ENCODE data around the gene SPSB4. TPM values are rescaled to one million over a fixed set of nuclear protein-coding genes. Genes with fewer than 3 reads are reported as not detected.
A peak's percentile ranks its signal among the peaks of the same experiment; 100 is the strongest.

SPSB4 gene
- total and polyA plus RNA-seq, 12 donors = 2.1 to 8.7 (median 3.8) TPM

- peaks cover 0 to 4% (median 0%) of the 10 kb centered on the region in 11 donors for H3K9me3 ChIP-seq
- 92 to 94% methylated on average over 6 of the region's 6 CpGs for WGBS, 2 donors
- no peak overlapping the region for H3K27ac ChIP-seq
- H3K4me3 ChIP-seq = no peak overlapping the region
- no peaks in the 10 kb centered on the region for H3K27me3 ChIP-seq
- H3K4me1 ChIP-seq = peaks cover 0 to 10% (median 0%) of the 10 kb centered on the region in 9 donors
- DNase-seq (no peak), ATAC-seq (no peak)
- TF ChIP-seq CTCF (IDR thresholded peaks at IDR 0.05) = no peak
- intact Hi-C loops (cut with DNase I) = no loop called here
- no peaks in the 10 kb centered on the region for H3K36me3 ChIP-seq
Observed at GRCh38 chr3:141148169-141148568, 97.0 kb downstream of the SPSB4 start.

- ATAC-seq (no peak), DNase-seq (no peak)
- Histone ChIP-seq H3K27ac (no peak overlapping the region), H3K4me3 (no peak overlapping the region), H3K27me3 (no peaks in the 10 kb centered on the region), H3K36me3 (no peaks in the 10 kb centered on the region), H3K4me1 (peaks cover 0 to 10% (median 0%) of the 10 kb centered on the region in 9 donors), H3K9me3 (no peaks in the 10 kb centered on the region)
- intact Hi-C loops (cut with DNase I) = no loop called here
- WGBS, 2 donors = 89 to 90% methylated on average over 2 of the region's 2 CpGs
- TF ChIP-seq CTCF (IDR thresholded peaks at IDR 0.05) = no peak
Observed at GRCh38 chr3:141148770-141149169, 97.6 kb downstream of the SPSB4 start.

DNA sequence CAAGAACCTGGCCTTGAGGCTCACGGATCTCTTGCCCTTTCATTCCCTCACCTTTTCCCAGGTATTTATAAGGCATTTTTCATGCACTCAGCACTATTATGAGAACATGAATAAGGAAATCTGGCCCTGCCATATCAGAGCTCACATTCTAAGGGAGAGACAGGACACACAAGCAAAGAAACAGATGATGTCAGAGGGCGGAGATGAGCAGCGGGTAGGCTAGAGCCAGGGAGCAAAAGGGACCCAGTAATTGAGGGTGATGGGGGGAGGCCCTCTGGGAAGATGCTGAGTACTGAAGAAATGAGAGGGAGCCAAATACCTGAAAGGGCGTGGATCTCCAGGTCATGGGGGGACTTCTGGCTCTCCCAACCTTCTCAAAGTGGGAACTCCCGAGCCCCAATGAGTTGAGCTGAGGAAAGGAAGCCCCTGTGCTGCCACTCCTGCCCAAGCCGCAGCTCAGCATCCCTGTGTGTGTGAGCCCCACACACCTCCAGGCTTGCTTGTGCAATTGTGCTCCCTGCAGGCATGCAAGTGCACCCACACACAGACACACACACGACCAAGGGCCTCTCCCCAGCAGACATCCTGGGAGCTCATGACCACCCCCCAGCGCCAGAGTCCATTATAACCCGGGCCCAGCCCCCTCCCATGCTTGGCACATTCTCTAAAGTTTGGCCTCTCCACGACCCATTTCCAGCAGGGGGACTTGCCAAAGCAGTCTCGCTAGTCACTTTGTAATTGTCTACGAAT lies 99.1 kb downstream of the SPSB4 start:
- no peak for DNase-seq
- peak in 2 of 8 donors; percentile 9 to 12 for ATAC-seq
- 74 to 76% methylated on average over 12 of the region's 12 CpGs for WGBS, 2 donors
- intact Hi-C loops (cut with DNase I) = no loop called here
- no peaks in the 10 kb centered on the region for H3K27me3 ChIP-seq
- H3K4me3 ChIP-seq = no peak overlapping the region
- no peaks in the 10 kb centered on the region for H3K36me3 ChIP-seq
- no peaks in the 10 kb centered on the region for H3K9me3 ChIP-seq
- H3K27ac ChIP-seq = peak overlapping the region in 1 of 10 donors; percentile 41
- no peak for TF ChIP-seq CTCF (IDR thresholded peaks at IDR 0.05)
- H3K4me1 ChIP-seq = peaks cover 0 to 10% (median 0%) of the 10 kb centered on the region in 9 donors

- DNase-seq = no peak
- H3K9me3 ChIP-seq = no peaks in the 10 kb centered on the region
Observed at GRCh38 chr3:141150931-141151330, 99.8 kb downstream of the SPSB4 start.

More at GRCh38 chr3:141150931-141151330, 99.8 kb downstream of the SPSB4 start:
- TF ChIP-seq CTCF (IDR thresholded peaks at IDR 0.05) = no peak
- no peak overlapping the region for H3K4me3 ChIP-seq
- ATAC-seq = no peak
- peaks cover 0 to 10% (median 0%) of the 10 kb centered on the region in 9 donors for H3K4me1 ChIP-seq
- H3K27ac ChIP-seq = peak overlapping the region in 2 of 10 donors; percentile 30 to 41
- intact Hi-C loops (cut with DNase I) = no loop called here
- WGBS, 2 donors = 92 to 93% methylated on average over 2 of the region's 2 CpGs
- no peaks in the 10 kb centered on the region for H3K36me3 ChIP-seq
- no peaks in the 10 kb centered on the region for H3K27me3 ChIP-seq

Data from heart right ventricle (tissue), 16 donors.